OCI-M2 (cell line): ENCODE data around the gene HSPA9.

Source experiments
- DNase-seq: peaks from one replicate; lab custom pipeline; 2025; ENCODE audit not compliant: unreplicated experiment; lab: John Stamatoyannopoulos, UW

The HSPA9 gene

DNA sequence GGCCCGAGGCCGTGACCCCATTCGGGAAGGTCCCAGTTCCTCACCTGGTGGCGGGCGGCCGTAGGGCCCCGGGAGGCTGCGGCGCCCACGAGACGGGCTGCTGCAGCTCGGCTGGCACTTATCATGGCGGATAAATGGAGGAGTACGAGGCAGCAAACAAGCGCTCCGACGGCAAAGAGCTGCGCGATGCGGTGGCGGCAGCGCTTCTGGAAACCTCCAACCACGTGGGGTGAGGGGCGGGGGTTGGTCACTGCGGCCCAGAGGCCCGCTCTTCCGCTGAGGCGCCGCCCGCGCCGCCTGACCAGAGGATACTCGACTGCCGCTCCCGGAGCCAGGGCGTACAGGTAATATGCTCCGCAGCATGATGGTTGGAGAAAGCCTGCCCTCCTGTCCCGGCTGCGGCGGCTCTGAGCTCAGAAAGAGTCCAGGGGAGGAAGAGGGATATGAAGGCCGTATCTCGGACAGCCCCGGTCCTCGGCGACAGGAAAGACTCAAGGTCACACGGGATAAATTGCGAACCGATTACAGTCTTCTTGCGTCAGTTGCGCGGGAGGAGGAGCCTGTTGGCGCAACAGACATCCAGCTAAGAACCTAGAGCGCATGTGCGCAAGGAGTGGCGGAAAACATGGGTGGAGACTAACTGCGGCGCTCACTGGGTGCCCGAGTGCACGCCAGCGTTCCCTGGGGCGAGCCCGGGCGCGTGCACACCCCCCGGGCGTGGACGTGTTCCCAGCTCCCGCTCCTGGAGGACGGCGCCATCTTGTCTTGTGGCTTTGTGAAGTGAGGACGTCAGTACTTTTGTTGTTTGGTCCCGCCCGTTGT is at the start of gene HSPA9:
TSS of gene HSPA9 (minus strand) at position 208 of the 822 bp plus-strand sequence. CDS start at position 125, 83 bp downstream.
- peak; percentile 85 for DNase-seq

DNA sequence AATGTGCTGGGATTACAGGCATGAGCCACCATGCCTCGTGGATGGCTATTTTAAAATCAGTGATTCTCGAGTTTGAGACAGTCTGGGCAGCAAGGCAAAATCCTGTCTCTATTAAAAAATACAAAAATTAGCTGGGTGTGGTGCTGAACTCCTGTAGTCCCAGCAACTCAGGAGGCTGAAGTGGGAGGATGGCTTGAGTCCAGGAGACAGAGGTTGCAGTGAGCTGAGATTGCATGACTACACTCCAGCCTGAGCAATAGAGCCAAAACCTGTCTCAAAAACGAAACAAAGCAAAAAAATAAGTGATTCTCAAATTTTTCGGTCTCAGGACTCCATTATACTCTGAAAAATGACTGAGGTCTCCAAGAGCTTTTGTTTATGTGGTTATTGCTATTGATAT is 47.9 kb upstream of the HSPA9 start:
- DNase-seq = no peak

DNA sequence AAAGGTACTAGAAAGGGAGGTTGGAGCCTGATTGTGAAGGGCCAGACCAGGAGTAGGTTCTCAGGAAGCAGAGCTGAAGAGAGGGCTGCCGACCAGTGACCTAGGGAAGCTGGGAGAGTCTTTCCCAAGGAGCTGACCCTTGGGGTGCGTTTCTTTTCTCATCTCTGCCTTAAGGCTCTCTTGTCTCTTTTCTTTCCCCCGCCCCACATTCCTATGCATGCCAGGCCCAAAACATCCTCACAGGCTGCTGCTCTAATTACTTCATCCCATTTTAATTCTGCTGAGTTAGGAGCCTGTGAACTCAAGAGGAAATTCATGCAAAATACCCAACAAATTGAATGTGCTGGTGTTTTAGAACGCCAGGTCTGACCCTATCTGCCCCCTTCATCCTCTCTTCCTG is 46.9 kb upstream of the HSPA9 start:
- no peak for DNase-seq

DNA sequence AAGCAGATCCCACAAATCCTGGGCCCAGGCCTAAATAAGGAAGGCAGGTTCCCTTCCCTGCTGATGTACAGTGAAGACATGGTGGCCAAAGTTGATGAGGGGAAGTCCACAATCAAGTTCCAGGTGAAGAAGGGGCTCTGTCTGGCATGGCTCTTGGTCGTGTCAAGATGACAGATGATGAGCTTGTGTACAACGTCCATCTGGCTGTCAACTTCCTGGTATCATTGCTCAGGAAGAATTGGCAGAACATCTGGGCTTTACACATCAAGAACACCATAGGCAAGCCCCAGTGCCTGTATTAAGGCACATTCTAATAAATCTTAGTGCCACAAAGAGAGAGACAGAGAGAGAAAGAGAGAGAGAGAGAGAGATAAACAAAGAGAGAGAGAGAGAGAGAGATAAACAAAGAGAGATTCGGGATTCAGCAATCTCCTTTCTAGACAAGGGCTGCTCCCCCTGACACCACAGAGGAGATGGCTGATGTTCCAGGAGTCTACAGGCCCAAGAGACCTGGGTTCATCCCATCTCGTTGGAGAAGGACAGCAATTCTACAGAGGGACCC is 45.5 kb upstream of the HSPA9 start:
- no peak for DNase-seq

DNA sequence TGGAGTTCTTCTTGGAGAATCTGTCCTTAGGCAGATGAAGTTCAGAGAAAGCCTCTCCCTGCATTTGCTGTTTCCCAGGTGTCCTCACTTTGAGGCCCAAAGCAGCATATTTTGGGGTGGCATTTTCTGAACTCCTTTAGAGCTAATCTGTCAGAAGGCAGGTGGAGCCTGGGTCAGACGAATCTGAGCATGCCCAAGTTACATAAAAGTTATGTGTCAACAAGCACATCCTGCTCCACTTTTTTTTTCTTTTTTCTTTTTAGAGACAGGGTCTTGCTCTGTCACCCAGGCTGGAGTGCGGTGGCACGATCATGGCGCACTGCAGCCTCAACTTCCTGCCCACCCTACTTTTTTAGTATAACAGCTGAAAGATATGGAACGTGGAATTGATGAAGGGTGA is 41.3 kb upstream of the HSPA9 start:
- DNase-seq = no peak

DNA sequence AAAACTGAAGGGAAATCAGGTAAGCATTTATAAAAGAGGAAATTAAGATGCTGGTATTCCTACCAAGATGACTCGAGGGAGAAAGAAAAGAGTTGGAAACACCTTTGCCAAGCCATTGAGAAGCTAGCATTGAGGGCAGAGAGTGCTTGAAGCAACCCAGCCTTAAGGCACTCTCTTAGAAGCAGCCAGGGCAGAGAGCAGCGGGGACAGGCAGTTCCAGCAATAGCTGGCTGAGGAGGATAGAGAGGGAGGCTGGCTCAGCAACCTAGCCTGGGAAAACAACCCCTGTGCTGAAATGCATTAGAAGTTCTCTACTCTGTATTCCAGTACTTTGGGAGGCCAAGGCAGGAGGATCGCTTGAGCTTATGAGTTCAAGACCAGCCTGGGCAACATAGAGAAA is 40.3 kb upstream of the HSPA9 start:
- no peak for DNase-seq

DNA sequence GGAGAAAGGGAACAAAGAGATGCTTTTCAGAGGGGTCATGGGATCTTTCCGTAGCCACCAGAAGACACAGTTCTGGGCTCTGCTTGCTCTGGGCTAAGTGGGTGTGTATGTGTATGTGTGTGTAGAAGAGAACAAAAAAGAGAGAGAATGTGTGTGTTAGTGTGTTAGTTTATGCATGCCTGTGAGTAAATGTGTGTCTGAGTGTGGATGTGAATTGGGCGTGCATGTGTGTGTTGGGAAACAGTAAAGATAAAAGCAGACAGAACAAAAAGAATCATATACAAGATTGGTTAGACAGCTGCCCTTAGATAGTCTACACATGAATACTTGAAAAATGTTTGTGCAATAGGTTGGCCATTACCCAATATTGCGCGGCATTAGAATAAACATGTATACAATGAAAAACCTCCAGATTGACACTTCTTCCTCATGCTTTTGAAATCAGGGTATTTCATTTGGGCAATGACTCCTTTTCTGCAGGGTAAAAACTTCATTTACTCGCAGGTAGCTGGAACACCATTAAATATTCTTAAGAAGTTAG is 36.5 kb upstream of the HSPA9 start:
- DNase-seq = no peak

DNA sequence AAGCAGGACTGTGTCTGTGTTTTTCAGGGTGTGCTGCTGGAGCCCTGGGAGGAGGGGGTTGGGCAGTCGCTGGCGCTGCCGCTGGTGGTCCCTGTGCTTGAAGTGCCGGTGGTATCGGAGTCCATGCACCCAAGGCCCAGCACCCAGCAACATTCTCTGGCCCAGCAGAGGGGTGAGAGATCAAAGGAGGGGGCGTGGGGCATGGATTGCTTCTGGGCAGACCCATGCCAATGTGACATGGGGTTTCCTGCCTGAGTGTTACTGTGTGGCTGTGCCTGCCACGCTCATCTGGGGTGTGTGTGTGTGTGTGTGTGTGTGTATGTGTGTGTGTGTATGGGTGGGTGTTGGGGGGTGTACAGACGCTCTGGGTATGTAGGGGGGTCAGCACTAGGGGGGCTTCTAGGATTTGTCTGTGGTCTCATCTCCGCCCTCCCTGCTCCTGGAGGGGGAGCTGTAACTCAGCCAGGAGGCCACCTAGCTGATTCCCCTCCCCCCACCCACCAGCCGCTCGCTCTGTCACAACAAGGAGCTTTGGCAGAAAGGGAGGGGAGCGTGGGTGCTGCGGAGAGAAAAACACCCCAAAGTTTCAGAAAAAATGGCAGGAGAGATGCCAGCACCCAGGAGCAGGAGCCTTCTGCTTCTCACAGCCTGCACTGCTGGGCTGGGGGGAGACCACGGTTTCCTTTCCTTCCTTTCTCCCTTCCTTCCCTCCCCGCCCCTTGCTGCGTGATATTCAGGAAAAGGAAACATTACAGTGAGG is 35.9 kb upstream of the HSPA9 start:
- no peak for DNase-seq

DNA sequence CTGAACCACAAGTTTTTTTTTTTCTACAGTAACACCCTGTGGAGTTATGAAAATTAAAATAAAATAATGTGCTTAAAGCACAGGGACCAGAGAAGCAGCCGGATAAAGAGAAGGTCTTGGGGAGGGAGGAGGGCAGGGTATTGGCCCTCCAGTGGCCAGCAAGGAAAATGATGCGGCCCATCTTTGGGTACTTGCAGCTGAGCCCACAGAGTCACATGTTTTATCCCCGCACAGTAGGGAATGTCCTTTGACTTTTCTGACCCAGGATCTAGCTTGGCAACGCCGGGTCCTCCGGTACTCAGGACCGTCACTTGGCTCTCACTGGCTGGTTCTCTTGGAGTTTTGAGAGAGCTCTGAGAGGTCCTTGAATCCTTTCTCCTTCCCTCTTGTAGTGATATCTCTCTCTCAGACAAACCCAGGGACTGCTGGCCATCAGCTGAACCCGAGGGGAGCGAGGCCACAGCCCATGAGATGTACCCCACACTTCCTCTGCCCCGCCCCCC is 35.3 kb upstream of the HSPA9 start:
- DNase-seq = no peak

DNA sequence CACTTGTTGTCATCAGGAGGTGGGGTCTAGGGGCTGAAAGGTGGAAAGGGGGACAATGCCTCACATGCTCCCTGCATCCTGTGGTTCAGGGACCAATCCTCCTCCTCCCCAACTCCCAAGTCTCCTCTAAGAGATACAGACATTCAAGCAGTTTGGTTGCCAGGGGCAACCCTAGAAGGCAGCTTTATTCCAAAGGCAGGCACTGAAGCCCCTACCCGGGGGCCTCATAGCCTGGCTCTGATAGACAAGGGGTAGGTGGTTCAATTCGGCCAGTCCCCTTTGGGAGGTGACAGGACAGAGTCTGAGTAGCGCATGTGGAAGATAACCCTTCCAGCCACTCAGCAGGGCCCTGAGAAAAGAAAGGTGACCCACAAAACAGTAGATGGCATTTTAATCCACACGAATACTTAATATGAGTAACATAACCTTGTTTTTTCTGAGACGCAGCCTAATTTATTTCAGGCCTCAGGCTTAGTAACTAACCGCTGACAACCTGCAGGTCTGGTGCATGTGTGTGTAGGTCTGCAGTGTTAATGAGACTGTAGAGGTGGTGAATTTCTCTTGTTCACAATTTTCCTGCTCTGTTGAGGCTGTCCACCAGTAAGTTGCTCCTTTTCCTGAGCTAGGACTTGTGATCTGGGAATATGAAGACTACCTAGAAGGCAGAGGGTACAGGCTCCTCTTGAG is 31.3 kb upstream of the HSPA9 start:
- DNase-seq = no peak

DNA sequence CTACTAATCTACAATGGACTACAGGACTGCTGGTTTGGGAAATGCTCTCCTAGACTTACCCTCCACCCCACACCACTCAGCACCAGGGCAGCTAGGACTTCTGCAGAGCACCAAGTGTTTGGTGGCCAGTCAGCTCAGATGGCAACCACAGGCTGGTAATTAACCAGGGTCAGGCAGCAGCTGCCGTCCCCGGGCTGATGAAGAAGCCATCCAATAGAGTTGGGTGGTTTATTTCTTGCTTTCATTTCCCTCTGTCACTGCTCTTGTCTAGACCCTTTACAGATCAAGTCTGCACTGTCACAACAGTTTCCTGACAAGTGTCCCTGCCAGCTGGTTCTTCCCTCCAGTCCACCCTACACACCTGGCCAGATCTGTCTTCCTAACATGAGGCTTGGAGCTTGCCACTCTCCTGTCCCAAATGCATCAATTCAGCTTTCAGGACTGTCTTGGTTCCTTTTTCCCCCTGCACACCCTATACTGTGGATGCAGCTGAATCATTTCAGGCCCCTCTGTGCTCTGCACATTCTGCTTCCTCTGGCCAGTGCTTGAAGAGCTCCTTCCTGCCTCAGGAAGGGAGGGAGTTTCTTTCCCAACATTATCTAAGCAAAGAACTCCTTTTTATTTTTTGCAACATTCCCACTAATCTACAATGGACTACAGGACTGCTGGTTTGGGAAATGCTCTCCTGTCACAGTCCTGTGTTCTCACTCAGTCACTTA is 30.2 kb upstream of the HSPA9 start:
- DNase-seq = no peak

DNA sequence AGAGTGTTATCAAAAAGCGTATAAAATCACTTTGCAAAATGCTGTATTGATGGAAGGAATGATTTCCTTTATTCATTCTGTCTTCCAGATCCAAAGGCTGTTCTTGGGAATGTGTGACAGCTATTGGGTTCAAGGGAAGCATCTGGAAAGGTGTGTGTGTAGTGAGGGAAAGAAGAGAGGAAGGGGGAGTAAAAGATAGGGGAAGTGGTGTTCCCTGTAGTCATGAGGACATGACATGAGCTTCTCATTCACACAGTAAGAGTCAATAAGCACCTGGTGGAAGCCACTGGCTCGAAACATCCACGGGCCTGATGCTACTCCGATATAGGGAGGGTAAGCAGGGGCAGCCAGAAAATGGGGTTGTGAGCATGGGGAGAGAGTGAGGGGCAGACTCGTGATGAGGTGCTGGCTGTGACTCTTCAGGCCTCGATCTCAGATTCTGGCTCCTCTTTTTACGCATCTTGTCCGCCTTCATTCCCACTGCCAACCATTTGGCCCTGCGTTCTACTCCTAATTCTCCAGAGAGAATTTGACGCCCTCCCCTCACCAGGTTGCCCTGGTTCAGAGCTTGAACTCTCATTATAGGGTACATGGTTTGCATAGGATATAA is 29.1 kb upstream of the HSPA9 start:
- DNase-seq = no peak

DNA sequence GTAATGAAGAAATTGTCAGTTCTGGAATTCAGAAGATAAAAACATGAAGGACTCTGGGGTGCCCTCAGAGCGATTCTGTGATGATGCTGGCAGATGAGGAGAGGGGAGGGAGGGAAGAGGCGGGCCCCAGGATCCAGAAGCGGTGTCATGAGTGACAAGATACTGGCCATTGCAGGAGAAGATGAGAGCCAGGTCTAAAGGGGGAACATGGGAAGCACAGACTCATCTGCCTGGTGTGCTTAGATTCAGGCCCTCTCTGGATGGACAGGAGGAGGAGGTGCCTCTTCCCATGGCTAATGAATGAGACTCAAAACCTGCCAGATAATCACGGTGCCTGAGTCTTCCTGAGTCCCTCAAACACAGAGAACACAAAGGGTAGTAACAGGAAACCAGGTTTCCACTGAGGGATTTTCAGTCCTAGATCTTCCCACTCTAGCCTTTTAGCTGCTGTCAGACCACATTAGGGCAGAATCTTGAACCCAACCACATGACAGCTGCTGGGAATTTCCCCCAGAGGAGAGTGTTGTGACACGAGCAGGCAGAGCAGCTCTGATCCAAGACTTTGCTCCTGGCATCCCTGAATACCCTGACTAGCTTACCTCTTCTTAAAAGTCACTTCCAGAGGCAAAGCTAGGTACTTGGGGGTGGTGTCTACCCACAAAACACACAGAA is 28.2 kb upstream of the HSPA9 start:
- DNase-seq = no peak

DNA sequence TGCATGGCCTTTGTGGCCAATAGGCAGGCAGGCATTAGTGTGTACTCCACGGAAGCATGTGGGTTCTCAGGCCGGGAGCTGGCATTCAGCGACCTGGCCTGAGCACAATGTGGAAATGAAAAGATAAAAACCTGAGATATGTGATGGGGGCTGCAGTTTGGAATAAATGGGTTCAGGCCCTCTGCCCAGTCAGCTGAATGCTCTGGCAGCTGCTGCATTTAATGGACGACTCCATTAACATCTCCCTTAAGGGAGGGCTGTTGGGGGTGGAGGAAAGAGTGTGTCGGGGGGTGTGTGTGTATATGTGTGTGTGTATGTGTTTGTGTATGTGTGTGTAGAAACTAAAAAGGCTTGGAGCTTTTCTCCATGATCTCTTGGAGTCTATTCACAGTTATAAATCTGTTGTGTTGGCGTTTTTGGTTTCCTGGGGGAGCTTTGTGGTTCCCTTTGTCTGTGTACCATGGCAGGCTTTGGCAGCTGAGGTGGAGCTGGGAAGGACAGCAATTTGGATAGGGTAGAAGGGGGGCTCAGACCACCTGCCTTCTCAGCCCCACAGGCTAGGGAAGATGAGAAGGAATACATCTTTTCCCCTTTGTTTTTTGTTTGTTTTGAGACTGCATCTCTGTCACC is 27.3 kb upstream of the HSPA9 start:
- DNase-seq = no peak

DNA sequence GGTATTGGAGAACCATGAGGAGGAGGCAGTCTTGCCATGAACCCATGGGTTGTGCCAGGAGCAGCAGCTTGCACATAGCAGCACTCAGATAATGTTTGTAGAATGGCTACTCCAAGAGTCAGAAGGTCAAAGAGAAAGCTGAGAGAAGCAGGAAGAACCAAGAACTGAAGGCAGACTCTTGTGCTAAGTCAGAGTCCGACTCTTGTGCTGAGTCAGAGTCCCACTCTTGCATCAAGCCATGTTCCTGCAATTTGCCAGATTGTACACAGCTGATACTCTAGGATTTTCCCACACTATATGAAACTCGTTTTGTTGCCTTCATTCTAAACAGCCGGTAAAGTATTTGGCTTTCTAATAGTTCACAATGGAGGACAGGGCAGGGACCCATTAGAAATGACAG is 26.2 kb upstream of the HSPA9 start:
- no peak for DNase-seq

DNA sequence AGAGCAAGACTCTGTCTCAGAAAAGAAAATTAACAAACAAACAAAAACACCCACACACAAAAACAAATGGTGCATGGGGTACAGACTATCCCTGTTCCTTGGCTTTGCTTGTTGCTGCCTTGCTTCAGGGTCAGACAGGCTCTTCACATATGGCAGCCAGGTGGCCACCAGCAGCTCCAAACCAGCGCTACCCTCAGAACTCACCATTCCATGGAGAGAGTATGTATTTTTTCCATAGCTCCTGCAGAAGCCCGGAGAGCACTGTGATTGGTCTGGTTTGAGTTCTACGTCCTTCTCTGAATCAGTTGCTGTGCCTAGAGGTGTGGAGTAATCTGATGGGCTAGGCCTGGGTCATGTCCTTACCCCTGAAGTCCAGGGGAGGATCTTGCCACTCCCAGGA is 25.2 kb upstream of the HSPA9 start:
- no peak for DNase-seq

DNA sequence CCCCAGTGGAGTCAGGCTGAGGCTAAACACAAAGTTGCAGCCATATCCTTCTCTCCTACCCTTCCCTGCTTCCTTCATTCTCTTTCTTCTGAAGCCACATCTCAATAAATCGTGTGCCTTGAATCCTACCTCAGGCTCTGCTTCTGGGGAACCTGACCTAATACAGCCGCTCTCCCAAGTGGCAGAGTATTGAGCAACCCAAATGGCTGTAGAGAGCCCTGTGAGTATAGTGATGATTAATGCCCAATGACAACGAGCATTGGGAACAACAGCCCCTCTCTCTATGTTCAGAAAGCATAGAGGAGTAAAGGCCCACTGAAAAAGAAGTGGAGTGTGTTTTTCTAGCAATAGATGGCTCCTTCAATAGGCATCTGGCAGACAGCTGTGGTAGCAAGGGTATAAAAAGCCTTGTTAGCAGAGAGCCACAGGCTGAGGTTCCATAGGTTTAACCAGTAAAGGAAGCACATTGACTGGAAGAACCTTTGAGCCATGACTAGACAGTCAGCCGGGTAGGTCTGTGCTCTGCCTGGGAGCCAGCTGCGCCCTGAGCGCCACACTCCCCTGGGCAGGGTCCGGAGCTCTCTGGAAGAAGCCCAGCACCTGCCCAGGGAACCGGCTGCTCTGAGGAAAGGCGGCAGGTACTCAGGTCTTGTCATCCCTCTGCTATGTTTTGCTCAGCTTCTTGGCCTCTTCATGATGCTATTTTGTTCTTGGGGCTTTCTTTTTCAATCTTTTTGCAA is 22.6 kb upstream of the HSPA9 start:
- no peak for DNase-seq
